ENCODE measurements around the gene PNPLA6. TPM values are rescaled to one million over a fixed set of nuclear protein-coding genes. Genes with fewer than 3 reads are reported as not detected.

Gene PNPLA6
- total RNA-seq, 1 experiment from 2014 or later, result 176 TPM

DNA sequence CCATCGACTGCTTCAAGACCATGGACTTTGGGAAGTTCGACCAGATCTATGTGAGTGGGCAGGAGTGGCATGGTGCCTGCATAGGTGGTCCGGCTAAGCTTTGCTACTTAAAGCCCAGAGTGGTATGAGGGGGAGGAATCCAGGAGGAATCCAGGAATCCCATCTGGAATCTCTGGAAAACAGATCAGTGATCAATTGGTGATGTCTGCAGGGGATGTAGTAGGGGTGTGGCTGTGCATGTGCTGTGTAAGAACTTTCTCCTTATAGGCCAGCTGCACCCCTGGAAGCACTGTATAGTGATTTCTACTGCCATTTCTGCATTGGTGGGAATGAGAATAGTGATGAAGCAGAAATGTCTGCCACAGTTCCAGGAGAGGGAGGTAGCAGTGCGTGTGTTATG is 23.6 kb downstream of the PNPLA6 start:
- ChIA-PET CTCF (no interaction called here), POLR2A (no interaction called here)
- DNase-seq (ENCODE audit: low read depth, low spot score) (no peak), ATAC-seq (no peak)
- Histone ChIP-seq H3K36me3 (ENCODE audit: control insufficient read depth, insufficient read depth, low read length) (no peaks in the 10 kb centered on the region), H3K4me1 (ENCODE audit: control insufficient read depth, insufficient read depth, low read length) (no peaks in the 10 kb centered on the region), H3K27ac (ENCODE audit: low read length) (no peak overlapping the region), H3K27me3 (ENCODE audit: control insufficient read depth, insufficient read depth, low read length) (no peaks in the 10 kb centered on the region), H3K4me3 (ENCODE audit: low read depth in 2 of 2, low read length in 2 of 2) (no peak overlapping the region), H3K9me3 (ENCODE audit: control insufficient read depth, insufficient read depth, low read depth, low read length) (no peaks in the 10 kb centered on the region)
- in situ Hi-C loops (cut with HindIII; ENCODE audit: low pct_unique_long_range_greater_than_20kb, low sequenced_read_pairs), result no loop called here
- intact Hi-C loops (cut with micrococcal nuclease; ENCODE audit: unreplicated experiment), result no loop called here
- no TSS peak for BruUV-seq (replicated peaks)
- TF ChIP-seq, protein P1, sequence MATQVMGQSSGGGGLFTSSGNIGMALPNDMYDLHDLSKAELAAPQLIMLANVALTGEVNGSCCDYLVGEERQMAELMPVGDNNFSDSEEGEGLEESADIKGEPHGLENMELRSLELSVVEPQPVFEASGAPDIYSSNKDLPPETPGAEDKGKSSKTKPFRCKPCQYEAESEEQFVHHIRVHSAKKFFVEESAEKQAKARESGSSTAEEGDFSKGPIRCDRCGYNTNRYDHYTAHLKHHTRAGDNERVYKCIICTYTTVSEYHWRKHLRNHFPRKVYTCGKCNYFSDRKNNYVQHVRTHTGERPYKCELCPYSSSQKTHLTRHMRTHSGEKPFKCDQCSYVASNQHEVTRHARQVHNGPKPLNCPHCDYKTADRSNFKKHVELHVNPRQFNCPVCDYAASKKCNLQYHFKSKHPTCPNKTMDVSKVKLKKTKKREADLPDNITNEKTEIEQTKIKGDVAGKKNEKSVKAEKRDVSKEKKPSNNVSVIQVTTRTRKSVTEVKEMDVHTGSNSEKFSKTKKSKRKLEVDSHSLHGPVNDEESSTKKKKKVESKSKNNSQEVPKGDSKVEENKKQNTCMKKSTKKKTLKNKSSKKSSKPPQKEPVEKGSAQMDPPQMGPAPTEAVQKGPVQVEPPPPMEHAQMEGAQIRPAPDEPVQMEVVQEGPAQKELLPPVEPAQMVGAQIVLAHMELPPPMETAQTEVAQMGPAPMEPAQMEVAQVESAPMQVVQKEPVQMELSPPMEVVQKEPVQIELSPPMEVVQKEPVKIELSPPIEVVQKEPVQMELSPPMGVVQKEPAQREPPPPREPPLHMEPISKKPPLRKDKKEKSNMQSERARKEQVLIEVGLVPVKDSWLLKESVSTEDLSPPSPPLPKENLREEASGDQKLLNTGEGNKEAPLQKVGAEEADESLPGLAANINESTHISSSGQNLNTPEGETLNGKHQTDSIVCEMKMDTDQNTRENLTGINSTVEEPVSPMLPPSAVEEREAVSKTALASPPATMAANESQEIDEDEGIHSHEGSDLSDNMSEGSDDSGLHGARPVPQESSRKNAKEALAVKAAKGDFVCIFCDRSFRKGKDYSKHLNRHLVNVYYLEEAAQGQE (IDR thresholded peaks at IDR 0.05; ENCODE audit: insufficient read depth in 1 of 2, low read depth in 2 of 2, low read length in 1 of 2), result no peak
- no peak for TF ChIP-seq POLR2AphosphoS5 (IDR thresholded peaks at IDR 0.05; ENCODE audit: low read depth, low read length)
- TF ChIP-seq TCF7L2 (IDR thresholded peaks at IDR 0.05; ENCODE audit: low read depth, low read length), result no peak
- TF ChIP-seq, protein P2, sequence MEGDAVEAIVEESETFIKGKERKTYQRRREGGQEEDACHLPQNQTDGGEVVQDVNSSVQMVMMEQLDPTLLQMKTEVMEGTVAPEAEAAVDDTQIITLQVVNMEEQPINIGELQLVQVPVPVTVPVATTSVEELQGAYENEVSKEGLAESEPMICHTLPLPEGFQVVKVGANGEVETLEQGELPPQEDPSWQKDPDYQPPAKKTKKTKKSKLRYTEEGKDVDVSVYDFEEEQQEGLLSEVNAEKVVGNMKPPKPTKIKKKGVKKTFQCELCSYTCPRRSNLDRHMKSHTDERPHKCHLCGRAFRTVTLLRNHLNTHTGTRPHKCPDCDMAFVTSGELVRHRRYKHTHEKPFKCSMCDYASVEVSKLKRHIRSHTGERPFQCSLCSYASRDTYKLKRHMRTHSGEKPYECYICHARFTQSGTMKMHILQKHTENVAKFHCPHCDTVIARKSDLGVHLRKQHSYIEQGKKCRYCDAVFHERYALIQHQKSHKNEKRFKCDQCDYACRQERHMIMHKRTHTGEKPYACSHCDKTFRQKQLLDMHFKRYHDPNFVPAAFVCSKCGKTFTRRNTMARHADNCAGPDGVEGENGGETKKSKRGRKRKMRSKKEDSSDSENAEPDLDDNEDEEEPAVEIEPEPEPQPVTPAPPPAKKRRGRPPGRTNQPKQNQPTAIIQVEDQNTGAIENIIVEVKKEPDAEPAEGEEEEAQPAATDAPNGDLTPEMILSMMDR (IDR thresholded peaks at IDR 0.05), result no peak
- no peak for TF ChIP-seq SIN3A (IDR thresholded peaks at IDR 0.05; ENCODE audit: borderline replicate concordance, insufficient read depth, low read depth, low read length)

DNA sequence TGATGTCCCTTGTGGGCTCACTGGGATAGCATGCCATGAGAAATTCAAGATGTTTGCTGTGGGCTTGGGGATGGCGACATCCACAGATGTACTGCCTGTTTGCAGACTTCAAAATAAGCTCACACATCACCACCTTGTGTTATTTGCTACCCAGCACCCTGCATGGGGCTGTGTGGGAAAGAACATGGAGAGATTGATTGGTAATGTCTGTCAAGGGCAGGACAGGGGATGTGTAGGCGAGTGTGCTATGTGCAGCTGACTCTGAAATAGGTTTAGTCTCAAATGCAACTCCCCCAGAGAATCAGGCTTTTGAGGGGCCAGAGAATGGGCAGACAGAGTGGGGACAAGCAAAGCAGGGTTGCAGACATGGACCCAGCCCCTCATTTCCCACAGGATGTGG is 24.7 kb downstream of the PNPLA6 start:
- Histone ChIP-seq H3K9me3 (ENCODE audit: control insufficient read depth, insufficient read depth, low read depth, low read length) (no peaks in the 10 kb centered on the region), H3K4me3 (ENCODE audit: low read depth in 2 of 2, low read length in 2 of 2) (no peak overlapping the region), H3K4me1 (ENCODE audit: control insufficient read depth, insufficient read depth, low read length) (no peaks in the 10 kb centered on the region), H3K27ac (ENCODE audit: low read length) (no peak overlapping the region), H3K27me3 (ENCODE audit: control insufficient read depth, insufficient read depth, low read length) (no peaks in the 10 kb centered on the region), H3K36me3 (ENCODE audit: control insufficient read depth, insufficient read depth, low read length) (no peaks in the 10 kb centered on the region)
- in situ Hi-C loops (cut with HindIII; ENCODE audit: low pct_unique_long_range_greater_than_20kb, low sequenced_read_pairs) (no loop called here), intact Hi-C loops (cut with micrococcal nuclease; ENCODE audit: unreplicated experiment) (loop anchor here (10.0 kb wide), 1 partner anchor 245 kb away; no protein-coding TSS in a partner anchor)
- POLR2A ChIA-PET, result no interaction called here
- ATAC-seq (no peak; the same call in 1 of the 2 replicates), DNase-seq (ENCODE audit: low read depth, low spot score) (no peak)
- TF ChIP-seq POLR2AphosphoS5 (IDR thresholded peaks at IDR 0.05; ENCODE audit: low read depth, low read length), result no peak
- TF ChIP-seq, protein P1 (IDR thresholded peaks at IDR 0.05; ENCODE audit: insufficient read depth in 1 of 2, low read depth in 2 of 2, low read length in 1 of 2), result no peak
- TF ChIP-seq SIN3A (IDR thresholded peaks at IDR 0.05; ENCODE audit: borderline replicate concordance, insufficient read depth, low read depth, low read length), result no peak
- BruUV-seq (replicated peaks), result no TSS peak
- CTCF ChIA-PET, result no interaction called here

Data from Panc1 (cell line).